ENCODE results near the gene HPN.

DNA sequence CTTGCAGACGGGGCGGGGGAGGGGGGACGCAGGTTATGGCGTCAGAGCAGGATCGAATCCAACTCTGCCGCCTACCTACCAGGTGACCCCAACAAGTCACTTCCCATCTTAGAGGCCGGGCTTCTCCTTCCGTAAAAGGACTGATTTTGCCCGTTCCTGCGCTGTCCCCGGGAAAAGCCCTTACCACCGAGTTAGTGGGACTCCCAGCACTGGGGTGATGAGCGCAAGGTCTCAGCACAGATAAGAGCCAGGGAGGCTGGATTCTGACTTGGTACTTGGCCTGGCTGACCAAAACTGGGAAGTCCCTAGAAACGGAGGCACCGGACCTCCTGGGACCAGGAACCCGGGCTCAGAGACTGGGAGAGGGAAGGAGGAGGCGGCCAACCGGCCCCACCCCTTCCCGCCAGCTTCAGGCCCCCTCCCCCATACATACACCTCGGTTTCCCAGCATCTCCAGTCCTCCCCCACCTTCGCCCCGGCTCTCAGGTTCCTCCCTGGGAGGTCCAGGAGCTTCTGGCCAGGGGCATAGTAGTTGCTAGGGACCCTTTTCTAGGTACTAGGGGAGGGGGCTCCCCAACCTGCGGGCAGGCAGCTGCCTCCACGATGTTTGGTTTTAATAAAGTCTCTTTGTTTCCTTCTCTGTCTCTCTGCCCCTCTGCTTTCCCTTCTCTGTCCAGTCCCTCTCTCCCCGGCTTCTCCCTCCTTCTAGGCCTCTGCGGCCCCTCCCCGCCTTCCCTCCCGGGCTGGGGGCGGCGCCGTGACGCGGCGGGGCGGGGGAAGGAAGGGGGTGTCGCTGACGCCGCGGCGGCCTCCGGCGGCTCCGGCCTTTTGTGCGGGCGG is 41.8 kb upstream of the HPN start, which contains the start of gene GRAMD1A:
- TF ChIP-seq EP300 (IDR thresholded peaks at IDR 0.05; ENCODE audit: borderline replicate concordance) (no peak), TAF1 (IDR thresholded peaks at IDR 0.05; ENCODE audit: low read depth) (no peak; the same call in 1 of the 2 replicates), RAD21 (IDR thresholded peaks at IDR 0.05; ENCODE audit: low read depth) (no peak)

All from Ishikawa (cell line).